COLO668 (cell line): ENCODE data around the gene HLA-DPB1.
"Not testable (repeated sequence)": the region's sequence is repeated elsewhere in the genome, so short reads cannot be mapped to it uniquely, and the experiment has no call there.

Experiments used
- DNase-seq: peaks from one replicate; lab custom pipeline; 2025; ENCODE audit not compliant: unreplicated experiment; lab: John Stamatoyannopoulos, UW

Gene HLA-DPB1

DNA sequence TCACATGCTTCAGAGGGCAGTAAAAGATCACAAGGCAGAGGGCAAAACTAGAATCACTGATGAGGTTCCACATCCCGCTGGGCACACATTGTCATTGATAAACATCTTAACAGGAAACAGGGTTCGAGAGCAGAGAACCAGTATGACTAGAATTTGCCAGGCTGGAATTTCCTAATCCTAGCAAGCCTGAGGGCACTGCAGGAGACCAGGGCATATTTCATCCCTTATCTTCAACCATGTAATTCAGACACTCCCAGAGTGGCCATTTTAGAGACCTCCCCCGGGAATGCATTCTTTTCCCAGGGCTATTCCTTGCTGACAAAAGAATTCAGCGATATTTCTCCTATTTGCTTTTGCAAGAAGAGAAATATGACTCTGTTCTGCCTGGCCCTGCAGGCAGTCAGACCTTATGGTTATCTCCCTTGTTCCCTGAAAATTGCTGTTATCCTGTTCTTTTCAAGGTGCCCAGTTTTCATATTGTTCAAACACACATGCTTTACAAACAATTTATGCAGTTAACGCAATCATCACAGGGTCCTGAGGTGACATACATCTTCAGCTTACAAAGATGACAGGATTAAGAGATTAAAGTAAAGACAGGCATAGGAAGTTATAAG lies 25.4 kb downstream of the HLA-DPB1 start:
- DNase-seq, result not testable (repeated sequence)

DNA sequence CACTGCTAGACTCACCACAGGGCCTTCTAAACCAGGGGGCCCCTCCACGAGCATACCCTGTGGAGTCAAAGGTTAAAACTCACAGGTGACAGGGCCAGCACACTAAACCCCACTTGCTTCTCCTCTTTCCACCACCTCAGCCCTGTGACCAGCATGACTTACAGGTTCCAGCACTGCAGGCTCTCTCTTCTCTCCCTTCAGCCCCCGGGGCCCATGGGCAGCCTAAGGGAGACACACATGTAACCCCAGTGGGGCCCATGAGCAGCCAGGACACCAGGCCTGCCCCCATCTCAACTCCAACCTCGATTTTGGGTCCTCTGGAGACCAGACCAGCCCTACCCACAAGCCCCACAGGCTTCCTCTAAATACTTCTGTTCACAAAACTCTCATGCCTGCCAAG lies 28.0 kb downstream of the HLA-DPB1 start:
- DNase-seq, result no peak

GRCh38 chr6:33104887-33105286 lies 29.1 kb downstream of the HLA-DPB1 start:
- no peak for DNase-seq

DNA sequence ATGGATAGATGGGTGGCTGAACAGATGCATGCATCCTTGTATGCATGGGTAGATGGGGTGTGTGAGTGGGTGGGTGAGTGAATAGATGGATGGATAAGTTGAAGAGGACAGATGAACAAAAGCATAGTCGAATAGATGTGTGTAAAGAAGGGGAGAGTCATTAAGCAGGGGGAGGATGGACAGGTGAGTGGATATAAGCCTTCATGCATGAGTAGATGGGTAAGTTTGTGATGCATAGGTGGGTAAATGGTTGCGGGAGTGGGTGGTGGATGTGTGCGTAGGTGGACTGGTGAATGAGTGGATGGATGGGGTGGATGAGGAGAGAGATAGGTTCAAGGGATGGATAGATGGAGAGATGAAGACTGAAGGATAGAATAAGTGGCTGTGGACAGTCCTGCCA lies 29.6 kb downstream of the HLA-DPB1 start:
- no peak for DNase-seq

- DNase-seq, result no peak
Measured at GRCh38 chr6:33105916-33106871, 30.4 kb downstream of the HLA-DPB1 start.

DNA sequence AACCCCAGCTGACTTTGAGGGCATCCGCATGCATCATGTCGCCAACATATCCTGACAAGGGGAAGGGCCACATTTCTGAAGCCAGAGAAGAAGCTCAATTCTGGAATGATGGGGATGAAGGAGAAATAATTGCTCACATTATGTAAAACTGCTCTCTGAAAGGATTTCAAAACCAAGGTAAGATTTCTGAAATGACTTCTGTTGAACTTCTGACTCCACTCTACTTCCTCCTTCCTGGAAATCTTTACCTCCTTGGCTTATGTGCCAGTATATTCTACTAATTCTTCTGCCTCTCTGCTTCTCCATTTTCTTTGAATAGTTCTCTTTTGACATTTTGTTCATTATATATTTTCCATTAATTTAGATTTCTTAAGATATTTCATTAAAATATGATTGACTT lies 31.9 kb downstream of the HLA-DPB1 start:
- no peak for DNase-seq

GRCh38 chr6:33108307-33108706 lies 32.5 kb downstream of the HLA-DPB1 start:
- no peak for DNase-seq

DNA sequence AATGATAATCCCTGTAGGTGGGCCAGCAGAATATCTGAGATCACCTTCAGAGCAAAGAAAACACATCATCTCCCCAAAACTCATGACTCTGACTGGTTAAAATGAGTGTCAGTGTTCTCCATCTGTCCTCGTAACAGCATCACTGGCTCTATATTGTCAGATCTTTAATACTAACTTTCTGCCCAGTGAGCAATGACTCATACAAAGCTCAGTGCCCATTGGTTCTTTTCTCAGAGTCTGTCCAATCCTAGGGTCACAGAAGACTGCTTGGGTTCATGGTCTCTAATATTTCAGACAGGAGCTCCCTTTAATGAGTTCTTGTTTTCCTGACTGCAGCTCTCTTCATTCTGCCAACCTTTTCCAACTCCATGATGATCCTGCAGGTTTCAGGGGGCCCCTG lies 36.4 kb downstream of the HLA-DPB1 start:
- no peak for DNase-seq

- DNase-seq, result no peak
Measured at GRCh38 chr6:33113755-33114154, 38.0 kb downstream of the HLA-DPB1 start.

DNA sequence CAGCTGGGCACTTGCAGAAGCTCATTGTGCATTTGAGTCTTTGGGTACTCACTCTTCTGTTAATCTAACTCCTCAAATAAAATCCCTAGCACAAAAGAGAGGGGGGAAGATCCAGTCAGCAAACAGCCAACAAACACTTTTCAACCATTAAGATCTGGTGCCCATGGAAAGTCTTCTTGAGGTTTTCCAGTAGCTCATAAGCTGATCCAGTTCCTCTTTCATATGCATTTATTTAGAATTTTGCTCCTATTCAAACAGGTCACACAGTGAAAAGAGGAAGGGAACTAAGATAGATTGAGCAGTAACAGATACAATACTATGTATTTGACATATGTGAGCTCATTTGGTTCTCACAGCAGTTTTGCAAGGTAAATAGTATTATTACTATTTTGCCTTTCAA lies 38.6 kb downstream of the HLA-DPB1 start:
- DNase-seq, result no peak

DNA sequence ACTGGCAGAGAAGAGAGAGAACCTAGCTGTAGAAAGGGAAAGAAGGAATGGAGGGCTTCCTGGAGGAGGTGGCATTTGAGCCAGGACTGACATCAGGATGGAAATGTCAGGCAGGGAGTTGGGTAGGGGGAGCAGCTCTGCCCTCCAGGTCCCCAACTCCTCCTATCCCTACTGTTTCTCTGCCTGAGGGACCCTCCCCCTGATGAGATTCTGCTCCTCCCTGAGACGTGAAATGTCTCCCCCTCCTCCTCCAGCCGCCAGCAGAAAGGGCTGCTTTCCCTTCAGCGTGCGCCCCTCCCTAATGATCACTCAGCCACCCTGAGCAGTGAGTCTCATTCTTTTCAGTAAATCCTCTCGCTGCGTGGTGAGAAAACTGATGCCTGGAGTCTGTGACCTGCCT lies 40.6 kb downstream of the HLA-DPB1 start:
- no peak for DNase-seq

DNA sequence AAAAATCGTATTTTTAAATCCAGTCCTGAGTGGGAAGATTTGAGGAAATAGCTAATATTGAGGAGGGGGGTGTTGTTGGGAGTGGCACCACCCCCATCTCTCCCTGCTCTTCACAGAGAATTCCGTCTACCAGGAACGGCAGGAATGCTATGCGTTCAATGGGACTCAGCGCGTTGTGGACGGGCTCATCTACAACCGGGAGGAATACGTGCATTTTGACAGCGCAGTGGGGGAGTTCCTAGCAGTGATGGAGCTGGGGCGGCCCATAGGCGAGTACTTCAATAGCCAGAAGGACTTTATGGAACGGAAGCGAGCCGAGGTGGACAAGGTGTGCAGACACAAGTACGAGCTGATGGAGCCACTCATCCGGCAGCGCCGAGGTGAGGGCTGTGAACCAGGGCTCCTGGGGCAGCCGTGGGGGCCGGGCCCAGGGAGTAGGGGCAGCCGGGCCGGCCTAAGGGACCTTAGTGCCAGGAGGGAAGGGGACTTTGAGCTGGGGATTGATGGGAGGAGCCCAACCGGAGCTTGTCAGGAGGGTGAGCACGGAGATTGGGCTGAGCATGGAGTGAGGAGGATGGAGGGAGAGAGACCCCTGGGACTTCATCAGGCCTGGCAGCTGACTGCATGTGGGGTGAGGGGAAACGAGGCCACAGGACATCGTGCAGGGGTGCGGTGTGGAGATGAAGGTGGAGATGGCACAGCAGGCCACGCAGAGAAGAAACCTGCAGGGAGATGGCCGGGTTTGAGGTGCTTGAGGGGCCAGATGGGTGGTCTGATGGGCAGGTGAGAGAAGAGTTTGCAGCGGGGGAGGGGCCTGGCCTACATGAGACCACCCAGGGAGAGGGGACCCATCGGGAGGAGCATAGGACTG lies 41.3 kb downstream of the HLA-DPB1 start:
- no peak for DNase-seq

DNA sequence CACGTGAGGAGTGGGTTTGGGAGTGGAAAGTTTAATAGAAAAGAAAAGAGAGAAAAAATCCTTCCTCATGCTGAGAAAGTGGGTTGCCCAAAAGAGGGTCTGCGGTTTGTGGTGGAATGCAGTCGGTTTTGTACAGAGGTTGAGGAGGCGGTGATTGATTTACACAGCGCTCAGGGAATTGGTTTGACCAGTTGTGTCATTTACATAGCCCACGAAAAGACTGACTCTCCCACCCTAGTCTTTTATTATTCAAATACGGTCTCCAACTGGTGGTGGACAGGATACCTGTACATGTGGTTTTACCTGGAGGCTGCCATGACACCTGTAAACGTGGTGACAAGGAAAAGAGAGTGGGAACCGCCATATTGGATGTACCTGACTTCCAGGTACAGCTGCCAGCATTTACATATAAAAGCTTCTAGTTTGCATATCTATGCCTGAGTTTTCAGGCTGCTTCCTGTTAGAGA lies 42.1 kb downstream of the HLA-DPB1 start:
- DNase-seq, result no peak

DNA sequence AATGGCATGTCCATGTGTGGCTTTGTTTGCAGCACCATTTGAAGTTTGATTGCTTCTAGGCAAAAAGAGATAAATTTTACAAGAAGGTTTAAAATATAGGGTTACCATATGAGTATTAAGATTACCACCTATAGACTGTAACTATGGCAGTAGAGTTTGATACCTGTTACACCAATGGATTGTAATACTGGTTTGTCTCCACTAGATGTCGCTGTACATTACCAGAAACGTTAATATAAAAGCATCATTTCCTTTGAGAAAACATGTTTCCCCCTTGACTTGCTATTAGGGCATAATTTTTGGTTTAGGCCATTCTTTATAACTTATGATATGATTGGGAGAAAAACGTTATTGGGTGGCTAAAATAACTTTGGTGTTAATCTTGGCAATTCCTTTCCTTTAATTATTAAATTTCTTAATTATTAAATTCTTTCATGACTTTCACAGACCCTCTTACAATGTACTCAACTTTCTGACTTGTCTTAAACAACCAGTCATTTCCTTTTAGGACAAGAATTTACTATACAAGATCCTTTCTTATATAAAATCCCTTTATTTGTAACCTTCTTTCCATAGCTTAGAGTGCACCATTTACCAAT lies 42.8 kb downstream of the HLA-DPB1 start:
- peak; percentile 4 for DNase-seq

- DNase-seq, result no peak
Measured at GRCh38 chr6:33120001-33120400, 44.2 kb downstream of the HLA-DPB1 start.

- DNase-seq, result no peak
Measured at GRCh38 chr6:33123181-33123580, 47.4 kb downstream of the HLA-DPB1 start.

DNA sequence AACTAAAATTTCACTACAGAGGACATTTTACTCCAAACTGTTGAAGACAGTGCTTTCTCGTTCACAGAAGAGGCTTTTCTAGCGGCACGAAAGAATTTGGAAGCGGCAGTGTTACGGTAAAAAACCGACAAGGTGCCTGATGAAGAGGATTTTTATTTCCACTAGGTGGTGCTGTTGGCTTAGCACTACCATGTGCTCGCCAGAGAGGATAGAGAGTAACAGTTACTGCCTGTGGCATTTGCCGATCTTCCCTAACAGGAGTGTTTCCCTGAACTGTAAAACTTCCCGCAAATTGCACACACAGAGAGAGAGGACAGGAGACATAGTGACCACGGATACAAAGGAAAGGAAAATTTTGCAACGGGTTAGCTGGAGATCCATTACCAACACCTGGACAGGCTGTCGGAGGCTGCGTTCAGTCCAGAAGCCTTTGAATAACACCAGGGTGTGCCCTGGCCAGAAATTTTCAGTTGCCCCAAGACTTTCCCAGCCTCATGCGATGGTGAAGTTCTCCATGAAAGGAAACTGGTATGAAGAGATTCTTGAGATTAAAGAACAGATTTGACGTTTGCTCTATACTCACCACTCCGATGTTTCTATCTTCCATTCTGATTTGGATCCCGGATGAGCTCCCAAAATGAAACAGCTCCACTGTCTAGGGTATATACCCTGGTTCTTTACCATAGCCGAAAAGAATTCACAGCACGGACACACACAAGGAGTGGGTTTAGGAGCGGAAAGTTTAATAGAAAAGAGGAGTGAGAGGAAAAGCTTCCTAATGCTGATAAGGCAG lies 48.1 kb downstream of the HLA-DPB1 start:
- DNase-seq, result peak; percentile 2

DNA sequence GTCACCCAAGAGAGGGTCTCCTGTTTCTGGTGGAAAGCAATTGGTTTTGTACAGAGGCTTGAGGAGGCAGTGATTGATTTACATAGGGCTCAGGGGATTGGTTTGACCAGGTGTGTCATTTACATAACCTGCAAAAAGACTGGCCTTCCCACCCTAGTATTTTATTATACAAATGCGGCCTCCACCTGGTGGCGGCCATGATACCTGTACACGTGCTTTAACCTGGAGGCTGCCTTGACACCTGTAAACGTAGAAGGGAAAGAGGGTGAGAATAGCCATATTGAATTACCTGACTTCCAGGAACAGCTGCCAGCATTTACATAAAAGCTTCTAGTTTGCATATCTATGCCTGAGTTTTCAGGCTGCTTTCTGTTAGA lies 48.7 kb downstream of the HLA-DPB1 start:
- DNase-seq, result no peak

- no peak for DNase-seq
Measured at GRCh38 chr6:33124947-33125346, 49.2 kb downstream of the HLA-DPB1 start.

- peak; percentile 31 for DNase-seq
Measured at GRCh38 chr6:33126101-33126714, 50.4 kb downstream of the HLA-DPB1 start.
